Heart left ventricle (tissue), 13 donors: ENCODE measurements around the gene PCSK2.

Source experiments
- POLR2A ChIP-seq, 2 donors: fragments of 450-650 bp; IDR thresholded peaks; one replicate each; pipeline ENCODE4 v1.6.1; 2017; ENCODE audit warnings: antibody characterized with exemption in 2 of 2, mild to moderate bottlenecking in 2 of 2, moderate library complexity in 2 of 2
- TF ChIP-seq, protein P1 (sequence below), 12 donors: fragments of 200-600 bp; sonication (generic) in 4 of 12; IDR thresholded peaks; one replicate each; pipeline versions ENCODE4 v1.5.0 to v1.8.0; 2018 to 2022; ENCODE audit warnings: antibody characterized with exemption in 12 of 12, mild to moderate bottlenecking in 5 of 12
- donor health status: ischemic (EF 13 %, LVEDD 7.1; RV severe dilation, severe dysfunction).
- donor health status: DM: no; HTN: yes; CAD: no.
- donor health status: DM: no; HTN: no; CAD: no.
- donor health status: ischemic (EF 25% LVEDD 6.9; RV normal size, moderate dysfunction).
- donor health status: ischemic (EF 25% LVEDD 5.7; RV mildly dilated, moderate dysfunction).
- donor health status: ischemic (EF 35%, LVEDD 5.7; RV mildly dilated, moderate dysfunction).
- donor health status: nonischemic (EF 11% LVEDD 7.7; RV severe dilation, severe dysfunction).
- donor health status: DM: yes; HTN: yes; CAD: no.
- donor health status: PGD.
- donor health status: ischemic (EF 29% LVEDD 5.4; RV normal size, mild dysfunction).
- donor health status: nonischemic (EF 23%, LVEDD 6.1; RV moderate dilation, normal function).

DNA sequence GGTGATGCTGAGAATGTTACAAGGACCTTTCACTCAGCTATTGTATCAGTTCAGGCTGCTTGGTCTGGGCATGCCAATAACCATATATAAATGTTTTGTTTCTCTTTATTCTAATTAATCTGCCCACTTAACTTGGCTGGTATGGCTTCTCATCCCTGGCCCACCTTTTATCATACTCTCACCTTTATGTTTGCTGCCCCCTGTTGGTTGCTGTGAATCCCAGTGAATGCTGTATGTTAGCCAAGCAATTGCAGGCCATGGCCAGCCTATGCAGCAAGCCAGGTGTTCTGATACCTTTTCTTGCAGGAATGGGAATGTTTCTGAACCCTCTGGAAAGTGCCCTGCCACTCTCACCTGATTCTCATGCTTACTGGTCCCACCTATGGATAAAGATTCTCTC, 54.6 kb downstream of the PCSK2 start:
- TF ChIP-seq, protein P1, sequence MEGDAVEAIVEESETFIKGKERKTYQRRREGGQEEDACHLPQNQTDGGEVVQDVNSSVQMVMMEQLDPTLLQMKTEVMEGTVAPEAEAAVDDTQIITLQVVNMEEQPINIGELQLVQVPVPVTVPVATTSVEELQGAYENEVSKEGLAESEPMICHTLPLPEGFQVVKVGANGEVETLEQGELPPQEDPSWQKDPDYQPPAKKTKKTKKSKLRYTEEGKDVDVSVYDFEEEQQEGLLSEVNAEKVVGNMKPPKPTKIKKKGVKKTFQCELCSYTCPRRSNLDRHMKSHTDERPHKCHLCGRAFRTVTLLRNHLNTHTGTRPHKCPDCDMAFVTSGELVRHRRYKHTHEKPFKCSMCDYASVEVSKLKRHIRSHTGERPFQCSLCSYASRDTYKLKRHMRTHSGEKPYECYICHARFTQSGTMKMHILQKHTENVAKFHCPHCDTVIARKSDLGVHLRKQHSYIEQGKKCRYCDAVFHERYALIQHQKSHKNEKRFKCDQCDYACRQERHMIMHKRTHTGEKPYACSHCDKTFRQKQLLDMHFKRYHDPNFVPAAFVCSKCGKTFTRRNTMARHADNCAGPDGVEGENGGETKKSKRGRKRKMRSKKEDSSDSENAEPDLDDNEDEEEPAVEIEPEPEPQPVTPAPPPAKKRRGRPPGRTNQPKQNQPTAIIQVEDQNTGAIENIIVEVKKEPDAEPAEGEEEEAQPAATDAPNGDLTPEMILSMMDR (IDR thresholded peaks at IDR 0.05): no peak
- TF ChIP-seq POLR2A (IDR thresholded peaks at IDR 0.05): no peak
